OCI-LY7 (cell line): Measurements from ENCODE around the gene ACTRT2.

Source experiments
- CTCF ChIP-seq: fragments of 200-600 bp; sonication (generic); conservative IDR thresholded peaks from 2 replicates; pipeline ENCODE4 v1.5.1; 2014; ENCODE audit warnings: mild to moderate bottlenecking, antibody characterized with exemption, low read length, moderate library complexity, mixed read lengths
- EZH2phosphoT487 ChIP-seq: fragments of 200-600 bp; sonication (generic); IDR thresholded peaks from 2 replicates; pipeline ENCODE4 v1.6.1; 2018; ENCODE audit warnings: low read depth, borderline replicate concordance, mild to moderate bottlenecking, mixed run types, antibody characterized with exemption, low read length, moderate library complexity, mixed read lengths

GRCh38 chr1:3038113-3038551 lies 16.9 kb downstream of the ACTRT2 start:
- no peak for TF ChIP-seq CTCF
- TF ChIP-seq EZH2phosphoT487: no peak
